ENCODE results near the gene CACNA1D. TPM values are rescaled to one million over a fixed set of nuclear protein-coding genes. Genes with fewer than 3 reads are reported as not detected.

CACNA1D gene
- total and polyA plus RNA-seq, 9 of the 15 experiments (the other 6 are each of a cell fraction or from before 2014, with no cell fraction given), result 0.29 TPM; not detected in 8

DNA sequence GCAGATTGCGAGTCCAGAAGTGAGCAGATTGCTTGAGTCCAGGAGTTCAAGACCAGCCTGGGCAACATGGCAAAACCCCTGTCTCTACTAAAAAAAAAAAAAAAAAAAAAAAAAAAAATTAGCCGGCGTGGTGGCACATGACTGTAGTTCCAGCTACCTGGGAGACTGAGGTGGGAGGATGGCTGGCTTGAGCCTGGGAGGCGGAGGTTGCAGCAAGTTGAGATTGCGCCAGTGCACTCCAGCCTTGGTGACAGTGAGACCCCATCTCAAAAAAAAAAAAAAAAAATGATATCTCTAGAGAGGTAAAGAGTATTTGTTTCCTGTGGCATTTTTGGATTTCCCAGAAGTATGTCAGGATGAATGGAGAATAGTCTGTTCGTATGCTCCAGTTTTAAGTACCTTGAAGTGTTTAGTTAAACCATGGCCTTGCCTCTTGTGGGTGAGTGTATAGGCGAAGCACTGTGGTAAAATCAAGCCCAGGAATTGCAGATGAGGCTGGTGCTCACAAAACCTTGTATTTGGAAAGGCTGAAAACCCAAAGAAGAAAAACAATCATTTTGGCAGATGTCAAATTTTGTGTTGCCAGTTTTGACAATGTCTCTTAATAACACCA, 5.9 kb downstream of the CACNA1D start:
- POLR2A ChIA-PET, result interaction anchor here (0.6 kb wide), 1 partner anchor 167 kb away, joined by 3 read pairs; no protein-coding TSS in a partner anchor

GRCh38 chr3:53501178-53501577, 6.8 kb downstream of the CACNA1D start:
- DNase-seq (ENCODE audit: extremely low read depth in 1 of 4, low spot score in 3 of 4) (peak in 2 of 4 experiments; percentile 12 to 15), FAIRE-seq (no peak), ATAC-seq (peak; percentile 63; the same call in 2 of the 3 replicates)
- Histone ChIP-seq H3K9me3 (replicated peaks; ENCODE audit: control insufficient read depth, insufficient read depth, low read depth, low read length) (no peaks in the 10 kb centered on the region), H4K20me1 (replicated peaks; ENCODE audit: control insufficient read depth, insufficient read depth, low read length) (no peaks in the 10 kb centered on the region; the same call in 1 of the 2 replicates), H3K4me3 (no peak overlapping the region), H3K27ac (ENCODE audit: extremely low read depth, low read depth, low read length) (no peak overlapping the region), H3K4me2 (ENCODE audit: insufficient read depth, low read length) (peak overlapping the region; percentile 29), H3K9ac (ENCODE audit: insufficient read depth in 1 of 2, low read depth in 2 of 2, low read length in 2 of 2) (no peak overlapping the region), H3K79me2 (ENCODE audit: control insufficient read depth, insufficient read depth, low read length) (no peaks in the 10 kb centered on the region), H3K36me3 (ENCODE audit: control insufficient read depth, insufficient read depth, low read length) (no peaks in the 10 kb centered on the region), H3K9me1 (ENCODE audit: control insufficient read depth, insufficient read depth, low read length) (no peaks in the 10 kb centered on the region), H2AFZ (ENCODE audit: low read depth, low read length) (peak overlapping the region; percentile 10), H3K4me1 (replicated peaks in 1 of 2; ENCODE audit: control insufficient read depth in 2 of 2, insufficient read depth in 2 of 2, low read length in 2 of 2) (no peaks in the 10 kb centered on the region), H3K27me3 (ENCODE audit: control insufficient read depth in 2 of 2, insufficient read depth in 2 of 2, low read length in 2 of 2) (peaks cover 4 to 11% of the 10 kb centered on the region in 2 experiments; a peak in 2 of 5 replicates)
- ChIA-PET CTCF (ENCODE audit: low intra/inter-chr PET ratio) (no interaction called here), POLR2A (no interaction called here)
- intact Hi-C loops (cut with micrococcal nuclease), result no loop called here
- 6% methylated on average over 8 of the region's 8 CpGs for WGBS (ENCODE audit: insufficient coverage, low coverage, missing lambda C conversion rate)
- peak; percentile 79 for TF ChIP-seq ESRRA (IDR thresholded peaks at IDR 0.05; ENCODE audit: borderline replicate concordance, low read depth)
- TF ChIP-seq KDM2B (CRISPR knock-in tag; IDR thresholded peaks at IDR 0.05), result no peak
- in situ Hi-C loops (cut with MboI), result no loop called here
- BruUV-seq (replicated peaks), result no TSS peak

More for the DNA sequence above, 5.9 kb downstream of the CACNA1D start:
- 13% methylated on average over 3 of the region's 7 CpGs for WGBS (ENCODE audit: insufficient coverage, low coverage, missing lambda C conversion rate)
- Histone ChIP-seq H3K27me3 (ENCODE audit: control insufficient read depth in 2 of 2, insufficient read depth in 2 of 2, low read length in 2 of 2) (peaks cover 0 to 12% of the 10 kb centered on the region in 2 experiments; a peak in 3 of 5 replicates), H3K79me2 (ENCODE audit: control insufficient read depth, insufficient read depth, low read length) (no peaks in the 10 kb centered on the region), H3K9me3 (replicated peaks; ENCODE audit: control insufficient read depth, insufficient read depth, low read depth, low read length) (no peaks in the 10 kb centered on the region), H2AFZ (ENCODE audit: low read depth, low read length) (no peak overlapping the region), H3K9ac (ENCODE audit: insufficient read depth in 1 of 2, low read depth in 2 of 2, low read length in 2 of 2) (no peak overlapping the region), H3K36me3 (ENCODE audit: control insufficient read depth, insufficient read depth, low read length) (no peaks in the 10 kb centered on the region), H4K20me1 (replicated peaks; ENCODE audit: control insufficient read depth, insufficient read depth, low read length) (no peaks in the 10 kb centered on the region; the same call in 1 of the 2 replicates), H3K9me1 (ENCODE audit: control insufficient read depth, insufficient read depth, low read length) (no peaks in the 10 kb centered on the region), H3K4me1 (replicated peaks in 1 of 2; ENCODE audit: control insufficient read depth in 2 of 2, insufficient read depth in 2 of 2, low read length in 2 of 2) (peaks cover 0 to 6% of the 10 kb centered on the region in 2 experiments; a peak in 1 of 5 replicates), H3K27ac (ENCODE audit: extremely low read depth, low read depth, low read length) (no peak overlapping the region), H3K4me2 (ENCODE audit: insufficient read depth, low read length) (no peak overlapping the region), H3K4me3 (no peak overlapping the region)
- no peak for ATAC-seq
- intact Hi-C loops (cut with micrococcal nuclease), result no loop called here
- in situ Hi-C loops (cut with MboI), result no loop called here
- no TSS peak for BruUV-seq (replicated peaks)
- no peak for TF ChIP-seq ZNF507 (tag; conservative IDR thresholded peaks at IDR 0.05)
- DNase-seq (ENCODE audit: extremely low read depth in 1 of 4, low spot score in 3 of 4), result no peak
- CTCF ChIA-PET (ENCODE audit: low intra/inter-chr PET ratio), result no interaction called here
- FAIRE-seq, result no peak

Data from K562 (cell line).